Breast epithelium (tissue), 3 donors: ENCODE measurements around the gene ADAM33.

ENCODE experiments used
- CTCF ChIP-seq, 3 donors: fragments of 450-650 bp; IDR thresholded peaks; one replicate each; pipeline ENCODE4 v1.5.1; 2016 to 2017; ENCODE audit warnings: antibody characterized with exemption in 3 of 3, mild to moderate bottlenecking in 3 of 3, moderate library complexity in 3 of 3
- POLR2A ChIP-seq: fragments of 450-650 bp; IDR thresholded peaks from one replicate; pipeline ENCODE4 v1.6.1; 2016; ENCODE audit warnings: antibody characterized with exemption, mild to moderate bottlenecking, moderate library complexity

- TF ChIP-seq CTCF (IDR thresholded peaks at IDR 0.05) (no peak), POLR2A (no peak)
These were observed 22.1 kb downstream of the ADAM33 start for GRCh38 chr20:3659492-3660261.
